SK-N-SH treated with all-trans-retinoic acid at 6 μM for 48 hours (cell line): ENCODE data around the gene AMFR.

Experiments
- GLIS3 ChIP-seq: fragments of 250-450 bp; sonication (Bioruptor Pico); IDR thresholded peaks from 2 replicates; pipeline ENCODE4 v1.5.0; 2020; ENCODE audit warnings: mild to moderate bottlenecking, moderate library complexity
- ZFP30 ChIP-seq: fragments of 450-650 bp; formaldehyde crosslinking; IDR thresholded peaks from 2 replicates; pipeline ENCODE4 v1.5.0; 2022; ENCODE audit warnings: mild to moderate bottlenecking, moderate library complexity
- TF ChIP-seq, protein P1 (sequence below): fragments of 250-450 bp; sonication (Bioruptor Pico); IDR thresholded peaks from 2 replicates; pipeline ENCODE4 v1.8.0; 2020; ENCODE audit warnings: mild to moderate bottlenecking, moderate library complexity, borderline replicate concordance
- TF ChIP-seq, protein P2 (sequence below): fragments of 250-450 bp; sonication (Bioruptor Pico); IDR thresholded peaks from 2 replicates; pipeline ENCODE4 v1.8.0; 2021; ENCODE audit warnings: low read depth, mild to moderate bottlenecking, moderate library complexity, borderline replicate concordance

DNA sequence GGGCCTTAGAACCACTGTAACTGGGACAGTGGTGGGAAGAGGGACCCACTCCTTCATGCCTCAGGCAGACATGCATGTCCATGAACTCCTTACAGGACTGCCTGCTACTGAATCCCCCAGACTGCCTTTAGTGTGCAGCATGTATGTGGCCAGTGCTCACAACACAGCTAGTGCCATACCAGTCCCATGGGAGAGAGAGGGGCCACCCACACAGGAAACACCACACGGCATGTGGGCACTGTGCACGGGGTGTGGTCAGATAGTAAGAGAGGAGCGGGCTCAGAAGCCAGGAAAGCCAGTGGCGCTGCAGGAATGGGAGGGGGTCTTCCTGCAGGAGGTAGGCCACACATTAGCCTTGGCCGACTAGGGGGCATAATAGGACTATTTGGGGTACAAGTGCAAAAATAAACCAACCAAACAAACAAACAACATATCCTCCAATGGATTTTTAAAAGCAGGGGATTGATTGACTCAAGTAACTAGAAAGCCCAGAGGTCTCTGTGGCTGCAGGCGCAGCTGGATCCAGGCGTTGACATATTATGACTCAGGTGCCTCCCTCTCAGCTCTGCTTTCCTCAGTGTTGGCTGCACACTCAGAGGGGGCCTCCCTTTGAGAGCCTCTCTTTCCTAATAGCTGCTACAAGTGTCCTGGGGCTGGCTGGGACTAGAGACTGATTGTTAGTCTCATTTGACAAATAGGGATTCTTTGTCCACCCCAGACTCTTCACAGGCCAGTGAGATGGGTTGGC, 104.4 kb downstream of the AMFR start:
- TF ChIP-seq, protein P1, sequence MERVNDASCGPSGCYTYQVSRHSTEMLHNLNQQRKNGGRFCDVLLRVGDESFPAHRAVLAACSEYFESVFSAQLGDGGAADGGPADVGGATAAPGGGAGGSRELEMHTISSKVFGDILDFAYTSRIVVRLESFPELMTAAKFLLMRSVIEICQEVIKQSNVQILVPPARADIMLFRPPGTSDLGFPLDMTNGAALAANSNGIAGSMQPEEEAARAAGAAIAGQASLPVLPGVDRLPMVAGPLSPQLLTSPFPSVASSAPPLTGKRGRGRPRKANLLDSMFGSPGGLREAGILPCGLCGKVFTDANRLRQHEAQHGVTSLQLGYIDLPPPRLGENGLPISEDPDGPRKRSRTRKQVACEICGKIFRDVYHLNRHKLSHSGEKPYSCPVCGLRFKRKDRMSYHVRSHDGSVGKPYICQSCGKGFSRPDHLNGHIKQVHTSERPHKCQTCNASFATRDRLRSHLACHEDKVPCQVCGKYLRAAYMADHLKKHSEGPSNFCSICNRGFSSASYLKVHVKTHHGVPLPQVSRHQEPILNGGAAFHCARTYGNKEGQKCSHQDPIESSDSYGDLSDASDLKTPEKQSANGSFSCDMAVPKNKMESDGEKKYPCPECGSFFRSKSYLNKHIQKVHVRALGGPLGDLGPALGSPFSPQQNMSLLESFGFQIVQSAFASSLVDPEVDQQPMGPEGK (CRISPR knock-in tag) = no peak
- TF ChIP-seq GLIS3 (CRISPR knock-in tag) (no peak), ZFP30 (no peak)
- TF ChIP-seq, protein P2, sequence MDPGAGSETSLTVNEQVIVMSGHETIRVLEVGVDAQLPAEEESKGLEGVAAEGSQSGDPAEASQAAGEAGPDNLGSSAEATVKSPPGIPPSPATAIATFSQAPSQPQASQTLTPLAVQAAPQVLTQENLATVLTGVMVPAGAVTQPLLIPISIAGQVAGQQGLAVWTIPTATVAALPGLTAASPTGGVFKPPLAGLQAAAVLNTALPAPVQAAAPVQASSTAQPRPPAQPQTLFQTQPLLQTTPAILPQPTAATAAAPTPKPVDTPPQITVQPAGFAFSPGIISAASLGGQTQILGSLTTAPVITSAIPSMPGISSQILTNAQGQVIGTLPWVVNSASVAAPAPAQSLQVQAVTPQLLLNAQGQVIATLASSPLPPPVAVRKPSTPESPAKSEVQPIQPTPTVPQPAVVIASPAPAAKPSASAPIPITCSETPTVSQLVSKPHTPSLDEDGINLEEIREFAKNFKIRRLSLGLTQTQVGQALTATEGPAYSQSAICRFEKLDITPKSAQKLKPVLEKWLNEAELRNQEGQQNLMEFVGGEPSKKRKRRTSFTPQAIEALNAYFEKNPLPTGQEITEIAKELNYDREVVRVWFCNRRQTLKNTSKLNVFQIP = no peak
